ENCODE data around the gene MAPKAPK5.

GRCh38 chr12:111838353-111838752 is 3.7 kb upstream of the MAPKAPK5 start:
- no peak for TF ChIP-seq TAF1 (IDR thresholded peaks at IDR 0.05; ENCODE audit: borderline replicate concordance, insufficient read depth, low read length)
- TF ChIP-seq POLR2AphosphoS5 (IDR thresholded peaks at IDR 0.05; ENCODE audit: low read depth, low read length): no peak
- no peak for TF ChIP-seq REST (IDR thresholded peaks at IDR 0.05; ENCODE audit: insufficient read depth in 1 of 2, low read depth in 2 of 2, low read length in 2 of 2)
- no peak for TF ChIP-seq SIN3A (IDR thresholded peaks at IDR 0.05; ENCODE audit: borderline replicate concordance, insufficient read depth, low read length)
